Adrenal gland (tissue), 5 donors: Measurements from ENCODE around the gene OSBPL10.

ENCODE experiments used
- POLR2A ChIP-seq, 2 donors: fragments of 450-650 bp; IDR thresholded peaks; one replicate each; pipeline ENCODE4 v1.6.1; 2017; ENCODE audit warnings: antibody characterized with exemption in 2 of 2, mild to moderate bottlenecking in 2 of 2, moderate library complexity in 1 of 2
- TF ChIP-seq, protein P1 (sequence below), 6 experiments: fragments of 450-650 bp in 4 of 6; fragments of 200-600 bp in 2 of 6; sonication (generic) in 1 of 6; IDR thresholded peaks; 1 replicate in 5 of 6; 2 replicates in 1 of 6; pipeline versions ENCODE4 v1.5.1 to v1.8.0; 2016 to 2021; ENCODE audit warnings: antibody characterized with exemption in 6 of 6, mild to moderate bottlenecking in 2 of 6, moderate library complexity in 1 of 6
- donor health status: DM: no; HTN: no; CAD: no.

DNA sequence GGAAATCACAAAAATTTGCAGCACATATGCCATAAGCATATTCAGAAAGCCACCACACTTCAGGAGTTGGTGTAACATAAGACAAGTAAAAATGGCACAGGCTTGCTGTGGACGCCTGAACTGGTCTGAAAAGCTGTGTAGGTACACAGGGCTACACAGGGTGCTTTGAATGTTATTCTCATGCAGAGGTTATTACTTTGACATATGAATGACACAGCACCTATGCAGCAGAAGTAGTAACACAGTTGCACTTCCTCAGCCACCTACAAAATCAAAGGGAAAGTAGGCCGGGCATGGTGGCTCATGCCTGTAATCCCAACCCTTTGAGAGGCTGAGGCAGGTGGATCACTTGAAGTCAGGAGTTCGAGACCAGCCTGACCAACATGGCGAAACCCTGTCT, 54.5 kb downstream of the OSBPL10 start:
- TF ChIP-seq, protein P1, sequence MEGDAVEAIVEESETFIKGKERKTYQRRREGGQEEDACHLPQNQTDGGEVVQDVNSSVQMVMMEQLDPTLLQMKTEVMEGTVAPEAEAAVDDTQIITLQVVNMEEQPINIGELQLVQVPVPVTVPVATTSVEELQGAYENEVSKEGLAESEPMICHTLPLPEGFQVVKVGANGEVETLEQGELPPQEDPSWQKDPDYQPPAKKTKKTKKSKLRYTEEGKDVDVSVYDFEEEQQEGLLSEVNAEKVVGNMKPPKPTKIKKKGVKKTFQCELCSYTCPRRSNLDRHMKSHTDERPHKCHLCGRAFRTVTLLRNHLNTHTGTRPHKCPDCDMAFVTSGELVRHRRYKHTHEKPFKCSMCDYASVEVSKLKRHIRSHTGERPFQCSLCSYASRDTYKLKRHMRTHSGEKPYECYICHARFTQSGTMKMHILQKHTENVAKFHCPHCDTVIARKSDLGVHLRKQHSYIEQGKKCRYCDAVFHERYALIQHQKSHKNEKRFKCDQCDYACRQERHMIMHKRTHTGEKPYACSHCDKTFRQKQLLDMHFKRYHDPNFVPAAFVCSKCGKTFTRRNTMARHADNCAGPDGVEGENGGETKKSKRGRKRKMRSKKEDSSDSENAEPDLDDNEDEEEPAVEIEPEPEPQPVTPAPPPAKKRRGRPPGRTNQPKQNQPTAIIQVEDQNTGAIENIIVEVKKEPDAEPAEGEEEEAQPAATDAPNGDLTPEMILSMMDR (IDR thresholded peaks at IDR 0.05), result no peak
- no peak for TF ChIP-seq POLR2A (IDR thresholded peaks at IDR 0.05)
